Activated CD4-positive, CD25-positive, alpha-beta regulatory T cell treated with anti-CD3 and anti-CD28 coated beads, Interleukin-2, amount 50 U/mL, for 72 hours (primary cell): ENCODE results near the gene TMEM131.
"Not testable (repeated sequence)": the region's sequence is repeated elsewhere in the genome, so short reads cannot be mapped to it uniquely, and the experiment has no call there.

Experiments used
- DNase-seq: peaks from one replicate; pipeline ENCODE4 v3.0.0; 2021

Gene TMEM131

GRCh38 chr2:97950329-97951154, 45.2 kb downstream of the TMEM131 start:
- no peak for DNase-seq

GRCh38 chr2:97948926-97949325, 46.8 kb downstream of the TMEM131 start:
- DNase-seq = no peak

GRCh38 chr2:97945791-97946190, 50.0 kb downstream of the TMEM131 start:
- DNase-seq = no peak

GRCh38 chr2:97936881-97937280, 58.9 kb downstream of the TMEM131 start:
- DNase-seq = no peak

GRCh38 chr2:97936199-97936598, 59.5 kb downstream of the TMEM131 start:
- no peak for DNase-seq

GRCh38 chr2:97935719-97936161, 60.0 kb downstream of the TMEM131 start:
- no peak for DNase-seq

- DNase-seq = no peak
Measured at GRCh38 chr2:97932975-97933662, 62.6 kb downstream of the TMEM131 start.

- no peak for DNase-seq
Measured at GRCh38 chr2:97931858-97932225, 63.9 kb downstream of the TMEM131 start.

- no peak for DNase-seq
Measured at GRCh38 chr2:97931118-97931857, 64.5 kb downstream of the TMEM131 start.

- DNase-seq = no peak
Measured at GRCh38 chr2:97928591-97928990, 67.2 kb downstream of the TMEM131 start.

- DNase-seq = no peak
Measured at GRCh38 chr2:97926946-97927345, 68.8 kb downstream of the TMEM131 start.

GRCh38 chr2:97924194-97924593, 71.6 kb downstream of the TMEM131 start:
- DNase-seq = no peak

- DNase-seq = no peak
Measured at GRCh38 chr2:97919858-97920257, 75.9 kb downstream of the TMEM131 start.

GRCh38 chr2:97918818-97919217, 76.9 kb downstream of the TMEM131 start:
- no peak for DNase-seq

GRCh38 chr2:97917668-97918067, 78.1 kb downstream of the TMEM131 start:
- DNase-seq = not testable (repeated sequence)

- no peak for DNase-seq
Measured at GRCh38 chr2:97914691-97915213, 81.0 kb downstream of the TMEM131 start.

GRCh38 chr2:97913846-97914245, 81.9 kb downstream of the TMEM131 start:
- no peak for DNase-seq

GRCh38 chr2:97911922-97912575, 83.7 kb downstream of the TMEM131 start:
- DNase-seq = no peak

GRCh38 chr2:97911206-97911921, 84.4 kb downstream of the TMEM131 start:
- no peak for DNase-seq

- no peak for DNase-seq
Measured at GRCh38 chr2:97910403-97911205, 85.1 kb downstream of the TMEM131 start.

- no peak for DNase-seq
Measured at GRCh38 chr2:97908208-97908676, 87.5 kb downstream of the TMEM131 start.
